Pericardium fibroblast (primary cell): ENCODE results near the gene CCP110. TPM values are rescaled to one million over a fixed set of nuclear protein-coding genes. Genes with fewer than 3 reads are reported as not detected.

ENCODE experiments used
- total RNA-seq: library from RNA; depleted of rRNA; stranded (reverse); fragments of >200 nt; gene quantifications from 2 replicates; pipeline ENCODE4 v1.2.3, GENCODE V29; 2015

The CCP110 gene
- 3.4 and 4.4 TPM in 2 replicates for total RNA-seq

GRCh38 chr16:19523559-19524355 is at the start of gene CCP110:
Gene CCP110 (plus strand): TSS chr16:19523942. CDS start chr16:19527882, 3,940 bp downstream.

GRCh38 chr16:19521471-19522396 is 2.0 kb upstream of the CCP110 start, which contains the start of gene GDE1:
Gene GDE1 (minus strand): TSS chr16:19522098. CDS start chr16:19521964, 134 bp downstream.

GRCh38 chr16:19555186-19555937 is 31.6 kb downstream of the CCP110 start, which contains the start of gene VPS35L:
Gene VPS35L (plus strand): TSS chr16:19555703. CDS start chr16:19555730, 27 bp downstream.

Other genes with a start within 250 kb of the CCP110 start
- gene CLEC19A, start 238.2 kb upstream of the CCP110 start, total RNA-seq, result not detected in 2 replicates
- gene TMC5, start 106.1 kb upstream of the CCP110 start, total RNA-seq, result not detected in 2 replicates
- gene GDE1, start 1.8 kb upstream of the CCP110 start, total RNA-seq, result 34.8 and 50.2 TPM in 2 replicates
- 44.0 and 55.1 TPM in 2 replicates for gene VPS35L, start 31.8 kb downstream of the CCP110 start, total RNA-seq
- gene KNOP1, start 194.3 kb downstream of the CCP110 start, total RNA-seq, result 5.3 and 18.4 TPM in 2 replicates
- gene IQCK, start 194.3 kb downstream of the CCP110 start, total RNA-seq, result 14.0 and 16.5 TPM in 2 replicates